ENCODE measurements around the gene ACSL1. TPM values are rescaled to one million over a fixed set of nuclear protein-coding genes. Genes with fewer than 3 reads are reported as not detected.

ACSL1 gene
- total RNA-seq, 1 donor from 2014 or later: 5.1 TPM

GRCh38 chr4:184731056-184731455 is 94.7 kb downstream of the ACSL1 start:
- no peak overlapping the region for H2AFZ ChIP-seq (replicated peaks)
- peaks cover 34% of the 10 kb centered on the region for H3K4me1 Mint-ChIP-seq
- peak overlapping the region; percentile 97 for H3K4me3 Mint-ChIP-seq

DNA sequence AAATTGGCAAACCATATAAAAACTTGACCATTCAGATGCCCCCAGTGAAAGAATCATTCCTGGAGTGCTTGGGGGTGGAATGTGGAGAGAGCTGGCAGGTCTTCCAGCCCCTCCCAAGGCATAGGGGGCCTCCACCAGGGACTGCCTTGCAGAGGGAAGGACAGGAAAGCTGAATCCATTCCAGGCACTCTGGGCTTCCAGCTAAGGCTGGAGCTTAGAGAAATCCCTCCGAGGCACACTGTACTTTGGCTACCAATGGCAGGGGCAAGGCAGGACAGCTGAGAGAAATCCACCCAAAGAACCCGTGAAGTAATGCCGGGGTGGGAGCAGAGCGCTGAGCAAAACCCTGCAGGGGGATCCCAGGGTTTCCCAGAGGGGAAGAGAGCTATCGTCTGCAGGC is 95.8 kb downstream of the ACSL1 start:
- Histone ChIP-seq H3K4me2 (peak overlapping the region; percentile 91), H2AFZ (replicated peaks) (no peak overlapping the region), H3K36me3 (peaks cover 27% of the 10 kb centered on the region), H3K4me1 (peaks cover 31% of the 10 kb centered on the region), H3K9me3 (ENCODE audit: low read depth) (no peaks in the 10 kb centered on the region), H3K4me3 (no peak overlapping the region), H3K27me3 (no peaks in the 10 kb centered on the region), H3K27ac (no peak overlapping the region), H3K9ac (no peak overlapping the region), H3F3A (ENCODE audit: low read depth) (peaks cover 4% of the 10 kb centered on the region), H3K79me2 (ENCODE audit: low read depth) (peaks cover 88% of the 10 kb centered on the region), H4K20me1 (ENCODE audit: low read depth) (peaks cover 53% of the 10 kb centered on the region)
- Mint-ChIP-seq H3K4me1 (peaks cover 33% of the 10 kb centered on the region), H3K27ac (no peak overlapping the region), H3K9me3 (no peaks in the 10 kb centered on the region), H3K4me3 (no peak overlapping the region), H3K36me3 (peaks cover 33% of the 10 kb centered on the region), H3K27me3 (ENCODE audit: insufficient read depth, low read depth) (peaks cover 3% of the 10 kb centered on the region)
- TF ChIP-seq CTCF (IDR thresholded peaks at IDR 0.05): no peak
- TF ChIP-seq EZH2phosphoT487 (IDR thresholded peaks at IDR 0.05): no peak
- TF ChIP-seq EZH2 (IDR thresholded peaks at IDR 0.05): no peak
- DNase-seq (ENCODE audit: low spot score): no peak

More at GRCh38 chr4:184731056-184731455, 94.7 kb downstream of the ACSL1 start:
- H3K36me3 Mint-ChIP-seq: peaks cover 29% of the 10 kb centered on the region
- Histone ChIP-seq H3K4me2 (peak overlapping the region; percentile 91), H3K4me3 (peak overlapping the region; percentile 22), H3K9me3 (ENCODE audit: low read depth) (no peaks in the 10 kb centered on the region), H4K20me1 (ENCODE audit: low read depth) (peaks cover 47% of the 10 kb centered on the region), H3K9ac (no peak overlapping the region), H3K4me1 (peaks cover 32% of the 10 kb centered on the region), H3K79me2 (ENCODE audit: low read depth) (peaks cover 77% of the 10 kb centered on the region), H3K27ac (no peak overlapping the region), H3K27me3 (no peaks in the 10 kb centered on the region), H3K36me3 (peaks cover 24% of the 10 kb centered on the region), H3F3A (ENCODE audit: low read depth) (peaks cover 4% of the 10 kb centered on the region)
- DNase-seq (ENCODE audit: low spot score): peak; percentile 61
- no peaks in the 10 kb centered on the region for H3K9me3 Mint-ChIP-seq
- H3K27me3 Mint-ChIP-seq (ENCODE audit: insufficient read depth, low read depth): peaks cover 3% of the 10 kb centered on the region
- TF ChIP-seq CTCF (IDR thresholded peaks at IDR 0.05) (no peak), EZH2phosphoT487 (IDR thresholded peaks at IDR 0.05) (no peak), EZH2 (IDR thresholded peaks at IDR 0.05) (no peak)
- no peak overlapping the region for H3K27ac Mint-ChIP-seq

DNA sequence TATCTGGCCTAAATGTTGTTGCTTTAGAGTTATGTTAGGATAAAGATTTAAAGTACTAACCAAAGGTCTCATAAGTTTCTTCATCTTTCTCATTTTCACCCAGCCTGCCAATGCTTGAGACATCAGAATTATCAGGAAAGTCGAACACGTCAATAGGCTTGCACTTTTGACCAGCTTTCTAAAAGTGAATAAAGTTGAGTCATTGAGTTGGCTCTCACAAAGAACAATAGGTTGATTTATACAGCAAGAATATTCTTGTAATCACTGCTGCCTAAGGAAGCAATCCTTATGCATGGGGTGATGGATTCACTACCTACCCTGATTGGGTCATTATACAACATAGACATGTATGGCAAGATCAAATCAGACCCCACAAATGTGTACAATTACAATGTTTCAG is 96.9 kb downstream of the ACSL1 start:
- Histone ChIP-seq H3K79me2 (ENCODE audit: low read depth) (peaks cover 97% of the 10 kb centered on the region), H3F3A (ENCODE audit: low read depth) (peaks cover 4% of the 10 kb centered on the region), H3K9me3 (ENCODE audit: low read depth) (no peaks in the 10 kb centered on the region), H3K9ac (no peak overlapping the region), H3K4me3 (no peak overlapping the region), H3K27me3 (no peaks in the 10 kb centered on the region), H4K20me1 (ENCODE audit: low read depth) (peaks cover 60% of the 10 kb centered on the region), H3K4me2 (no peak overlapping the region), H3K27ac (no peak overlapping the region), H2AFZ (replicated peaks) (no peak overlapping the region), H3K4me1 (peaks cover 25% of the 10 kb centered on the region), H3K36me3 (peaks cover 35% of the 10 kb centered on the region)
- Mint-ChIP-seq H3K4me1 (peaks cover 29% of the 10 kb centered on the region), H3K9me3 (no peaks in the 10 kb centered on the region), H3K36me3 (peaks cover 40% of the 10 kb centered on the region), H3K27me3 (ENCODE audit: insufficient read depth, low read depth) (peaks cover 3% of the 10 kb centered on the region), H3K27ac (no peak overlapping the region), H3K4me3 (no peak overlapping the region)
- DNase-seq (ENCODE audit: low spot score): no peak
- TF ChIP-seq EZH2phosphoT487 (IDR thresholded peaks at IDR 0.05) (no peak), EZH2 (IDR thresholded peaks at IDR 0.05) (no peak), CTCF (IDR thresholded peaks at IDR 0.05) (no peak)
